DND-41 (cell line): Measurements from ENCODE around the gene TAPT1.

Experiments used
- EZH2 ChIP-seq: IDR thresholded peaks from 3 replicates; pipeline ENCODE4 v1.6.1; 2012; ENCODE audit warnings: borderline replicate concordance, low read depth, mild to moderate bottlenecking, moderate library complexity, low read length, inconsistent platforms; ENCODE audit not compliant: severe bottlenecking
- TF ChIP-seq, protein P1 (sequence below): IDR thresholded peaks from 2 replicates; pipeline ENCODE4 v1.5.1; 2012; ENCODE audit warnings: borderline replicate concordance, low read length, moderate library complexity, mild to moderate bottlenecking; ENCODE audit not compliant: poor library complexity, severe bottlenecking; ENCODE audit errors: extremely low read depth

DNA sequence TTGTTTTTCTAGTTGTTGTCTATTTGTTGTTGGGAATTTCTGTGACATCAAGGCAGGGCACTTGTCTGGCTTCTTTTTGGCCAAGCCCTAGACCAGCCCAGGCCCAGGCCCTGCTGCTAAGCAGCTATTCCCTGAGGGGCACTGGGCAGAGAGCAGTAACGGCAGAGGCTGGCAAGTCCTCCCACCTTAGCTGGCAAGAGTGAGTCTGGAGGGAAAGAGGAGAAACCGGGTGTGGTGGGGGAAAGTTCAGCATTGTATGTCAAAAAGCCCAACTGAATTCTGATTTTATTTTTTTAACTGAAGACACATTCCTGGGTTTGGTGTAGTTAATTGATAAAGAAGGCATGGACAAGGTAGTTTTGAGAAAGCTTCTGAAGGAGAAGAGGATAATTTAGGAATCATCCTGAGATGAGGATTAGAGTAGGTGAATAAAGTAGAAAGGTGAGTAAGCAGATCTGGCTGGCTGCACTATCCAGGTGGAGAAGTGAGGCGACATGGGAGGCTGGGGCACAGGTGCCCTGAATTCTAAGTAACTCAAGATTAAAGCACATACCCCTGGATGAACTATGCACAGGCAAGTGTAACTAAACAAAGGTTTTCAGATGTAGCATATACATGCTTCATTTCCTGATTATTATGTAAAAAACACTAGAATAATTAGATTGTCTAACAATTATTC lies 57.4 kb downstream of the TAPT1 start:
- TF ChIP-seq, protein P1, sequence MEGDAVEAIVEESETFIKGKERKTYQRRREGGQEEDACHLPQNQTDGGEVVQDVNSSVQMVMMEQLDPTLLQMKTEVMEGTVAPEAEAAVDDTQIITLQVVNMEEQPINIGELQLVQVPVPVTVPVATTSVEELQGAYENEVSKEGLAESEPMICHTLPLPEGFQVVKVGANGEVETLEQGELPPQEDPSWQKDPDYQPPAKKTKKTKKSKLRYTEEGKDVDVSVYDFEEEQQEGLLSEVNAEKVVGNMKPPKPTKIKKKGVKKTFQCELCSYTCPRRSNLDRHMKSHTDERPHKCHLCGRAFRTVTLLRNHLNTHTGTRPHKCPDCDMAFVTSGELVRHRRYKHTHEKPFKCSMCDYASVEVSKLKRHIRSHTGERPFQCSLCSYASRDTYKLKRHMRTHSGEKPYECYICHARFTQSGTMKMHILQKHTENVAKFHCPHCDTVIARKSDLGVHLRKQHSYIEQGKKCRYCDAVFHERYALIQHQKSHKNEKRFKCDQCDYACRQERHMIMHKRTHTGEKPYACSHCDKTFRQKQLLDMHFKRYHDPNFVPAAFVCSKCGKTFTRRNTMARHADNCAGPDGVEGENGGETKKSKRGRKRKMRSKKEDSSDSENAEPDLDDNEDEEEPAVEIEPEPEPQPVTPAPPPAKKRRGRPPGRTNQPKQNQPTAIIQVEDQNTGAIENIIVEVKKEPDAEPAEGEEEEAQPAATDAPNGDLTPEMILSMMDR, result no peak
- no peak for TF ChIP-seq EZH2
